H9 (cell line): ENCODE results near the gene VPS13C. TPM values are rescaled to one million over a fixed set of nuclear protein-coding genes. Genes with fewer than 3 reads are reported as not detected.

ENCODE experiments used
- DNase-seq: peaks from one replicate; pipeline ENCODE4 v3.0.0-alpha.2; 2017
- H2AFZ ChIP-seq: one replicate; pipeline ENCODE4 v1.6.1; 2013; ENCODE audit warnings: mild to moderate bottlenecking, low read length, control low read depth, moderate library complexity
- H2AK5ac ChIP-seq: 2 replicates; pipeline ENCODE4 v1.6.1; 2013; ENCODE audit warnings: low read length, control low read depth, mixed read lengths; ENCODE audit not compliant: insufficient read length
- H2BK120ac ChIP-seq: one replicate; pipeline ENCODE4 v1.6.1; 2013; ENCODE audit warnings: low read depth, mild to moderate bottlenecking, low read length, control low read depth, inconsistent platforms; ENCODE audit not compliant: poor library complexity, severe bottlenecking
- H2BK12ac ChIP-seq: 2 replicates; pipeline ENCODE4 v1.6.1; 2013; ENCODE audit warnings: low read length, control low read depth, mixed read lengths, low read depth; ENCODE audit not compliant: insufficient read length
- H2BK15ac ChIP-seq: 2 replicates; pipeline ENCODE4 v1.6.1; 2013; ENCODE audit warnings: low read depth, low read length, control low read depth
- H2BK20ac ChIP-seq: one replicate; pipeline ENCODE4 v1.6.1; 2013; ENCODE audit warnings: low read depth, mild to moderate bottlenecking, low read length, control low read depth, inconsistent platforms; ENCODE audit not compliant: poor library complexity, severe bottlenecking
- H2BK5ac ChIP-seq: 2 replicates; pipeline ENCODE4 v1.6.1; 2013; ENCODE audit warnings: low read length, control low read depth, mixed read lengths; ENCODE audit not compliant: insufficient read length
- H3K14ac ChIP-seq: 2 replicates; pipeline ENCODE4 v1.6.1; 2013; ENCODE audit warnings: low read length, control low read depth; ENCODE audit not compliant: insufficient read depth
- H3K18ac ChIP-seq: 2 replicates; pipeline ENCODE4 v1.6.1; 2013; ENCODE audit warnings: low read depth, mild to moderate bottlenecking, mixed read lengths, low read length, control low read depth; ENCODE audit not compliant: insufficient read length
- H3K23ac ChIP-seq: 2 replicates; pipeline ENCODE4 v1.6.1; 2013; ENCODE audit warnings: low read length, control low read depth, mixed read lengths, low read depth; ENCODE audit not compliant: insufficient read length
- H3K23me2 ChIP-seq: 2 replicates; pipeline ENCODE4 v1.6.1; 2013; ENCODE audit warnings: low read depth, mild to moderate bottlenecking, mixed read lengths, low read length, control low read depth; ENCODE audit not compliant: insufficient read length, poor library complexity, severe bottlenecking
- H3K27ac ChIP-seq: 2 replicates; pipeline ENCODE4 v1.5.1; 2013; ENCODE audit warnings: low read length, control low read depth, mixed read lengths, low read depth; ENCODE audit not compliant: insufficient read length
- H3K27me3 ChIP-seq: 2 replicates; pipeline ENCODE4 v1.6.1; 2013; ENCODE audit warnings: low read length, control low read depth, inconsistent platforms; ENCODE audit not compliant: insufficient read depth
- H3K4ac ChIP-seq: 2 replicates; pipeline ENCODE4 v1.6.1; 2013; ENCODE audit warnings: low read depth, mild to moderate bottlenecking, control low read depth, inconsistent platforms, low read length, moderate library complexity
- H3K4me1 ChIP-seq: 2 replicates; pipeline ENCODE4 v1.6.1; 2013; ENCODE audit warnings: low read length, control low read depth, inconsistent platforms; ENCODE audit not compliant: insufficient read depth
- H3K4me2 ChIP-seq: 2 replicates; pipeline ENCODE4 v1.6.1; 2013; ENCODE audit warnings: low read length, control low read depth, mixed read lengths; ENCODE audit not compliant: insufficient read length, insufficient read depth
- H3K56ac ChIP-seq: 2 replicates; pipeline ENCODE4 v1.6.1; 2013; ENCODE audit warnings: low read depth, mild to moderate bottlenecking, mixed read lengths, low read length, control low read depth; ENCODE audit not compliant: insufficient read length
- H3K79me1 ChIP-seq: 2 replicates; pipeline ENCODE4 v1.6.1; 2013; ENCODE audit warnings: low read depth, mild to moderate bottlenecking, moderate library complexity, low read length, control low read depth, inconsistent platforms; ENCODE audit not compliant: insufficient read depth, poor library complexity, severe bottlenecking
- H3K79me2 ChIP-seq: 2 replicates; pipeline ENCODE4 v1.6.1; 2013; ENCODE audit warnings: low read length, control low read depth, inconsistent platforms; ENCODE audit not compliant: insufficient read depth
- H3K9ac ChIP-seq: 2 replicates; pipeline ENCODE4 v1.6.1; 2013; ENCODE audit warnings: low read length, control low read depth, mixed read lengths; ENCODE audit not compliant: insufficient read length; ENCODE audit errors: extremely low read depth
- H3K9me3 ChIP-seq: one replicate; pipeline ENCODE4 v1.6.1; 2013; ENCODE audit warnings: low read depth, low read length, inconsistent platforms; ENCODE audit not compliant: control insufficient read depth
- H3T11ph ChIP-seq: one replicate; pipeline ENCODE4 v1.6.1; 2013; ENCODE audit warnings: mild to moderate bottlenecking, low read length, control low read depth, inconsistent platforms
- H4K20me1 ChIP-seq: one replicate; pipeline ENCODE4 v1.6.1; 2013; ENCODE audit not compliant: control insufficient read depth, insufficient read length, insufficient read depth
- H4K5ac ChIP-seq: 2 replicates; pipeline ENCODE4 v1.6.1; 2013; ENCODE audit warnings: low read depth, mild to moderate bottlenecking, mixed read lengths, low read length, control low read depth; ENCODE audit not compliant: insufficient read length
- H4K8ac ChIP-seq: replicated peaks from 2 replicates; pipeline ENCODE4 v1.6.1; 2013; ENCODE audit warnings: low read length, control low read depth, mixed read lengths, low read depth; ENCODE audit not compliant: insufficient read length
- H4K91ac ChIP-seq: 2 replicates; pipeline ENCODE4 v1.6.1; 2013; ENCODE audit warnings: low read depth, mild to moderate bottlenecking, moderate library complexity, mixed read lengths, low read length, control low read depth; ENCODE audit not compliant: insufficient read length
- H3K27ac Mint-ChIP-seq, 3 experiments: 2 replicates in 2 of 3; 3 replicates in 1 of 3; pipeline ENCODE4 v1.8.0; 2020 to 2021; ENCODE audit warnings: mixed read lengths in 3 of 3, mild to moderate bottlenecking in 1 of 3, moderate library complexity in 1 of 3
- H3K27me3 Mint-ChIP-seq: 2 replicates; pipeline ENCODE4 v1.8.0; 2021; ENCODE audit warnings: low read depth, mild to moderate bottlenecking, moderate library complexity, mixed read lengths
- H3K36me3 Mint-ChIP-seq, 3 experiments: 2 replicates in 2 of 3; 3 replicates in 1 of 3; pipeline ENCODE4 v1.8.0; 2020 to 2021; ENCODE audit warnings: low read depth in 3 of 3, mixed read lengths in 3 of 3; ENCODE audit not compliant: insufficient read depth in 1 of 3
- H3K4me1 Mint-ChIP-seq, 2 experiments: 2 replicates each; pipeline ENCODE4 v1.8.0; 2020; ENCODE audit warnings: mixed read lengths in 2 of 2
- H3K4me3 Mint-ChIP-seq, 2 experiments: 2 replicates in 1 of 2; 3 replicates in 1 of 2; pipeline ENCODE4 v1.8.0; 2020 to 2021; ENCODE audit warnings: mild to moderate bottlenecking in 2 of 2, mixed read lengths in 2 of 2, moderate library complexity in 1 of 2
- H3K9me3 Mint-ChIP-seq, 2 experiments: 2 replicates in 1 of 2; 3 replicates in 1 of 2; pipeline ENCODE4 v1.8.0; 2020; ENCODE audit warnings: mild to moderate bottlenecking in 2 of 2, mixed read lengths in 2 of 2, moderate library complexity in 1 of 2
- CTCF ChIP-seq: fragments of 200-600 bp; sonication (generic); conservative IDR thresholded peaks from 3 replicates; pipeline ENCODE4 v1.8.0; 2021; ENCODE audit warnings: antibody characterized with exemption, mild to moderate bottlenecking
- WGBS: extraction: QIAGEN DNeasy Blood & Tissue Kit; methylation state at CpG from one replicate; pipeline ENCODE4 v1.1.7; 2013; ENCODE audit warnings: missing lambda C conversion rate, low lambda C conversion rate, mixed read lengths; ENCODE audit not compliant: insufficient read length; ENCODE audit errors: extremely low coverage; 5-methylcytosine and 5-hydroxymethylcytosine counted together
- total RNA-seq: library from RNA; stranded (reverse); gene quantifications from 2 replicates; pipeline ENCODE4 v1.2.1, GENCODE V29; 2021

Gene VPS13C
- total RNA-seq, 1 experiment from 2014 or later = 14.2 TPM

GRCh38 chr15:61853195-61853594 is 207.1 kb downstream of the VPS13C start:
- Histone ChIP-seq H3K14ac (no peak overlapping the region), H4K5ac (no peak overlapping the region), H3K4me2 (no peak overlapping the region), H3T11ph (no peak overlapping the region), H3K9me3 (no peaks in the 10 kb centered on the region), H3K9ac (no peak overlapping the region), H2AK5ac (no peak overlapping the region), H2BK120ac (no peak overlapping the region), H3K56ac (no peak overlapping the region), H3K18ac (no peak overlapping the region), H3K4ac (no peak overlapping the region), H3K79me2 (no peaks in the 10 kb centered on the region), H3K23me2 (no peaks in the 10 kb centered on the region), H4K91ac (no peak overlapping the region), H2BK20ac (no peak overlapping the region), H4K8ac (no peak overlapping the region), H3K27ac (no peak overlapping the region), H3K4me1 (no peaks in the 10 kb centered on the region; the same call in 1 of the 2 replicates), H3K27me3 (no peaks in the 10 kb centered on the region), H2AFZ (no peak overlapping the region), H2BK12ac (no peak overlapping the region), H3K23ac (no peak overlapping the region), H2BK5ac (no peak overlapping the region), H3K79me1 (no peaks in the 10 kb centered on the region), H4K20me1 (no peaks in the 10 kb centered on the region), H2BK15ac (no peak overlapping the region)
- no peaks in the 10 kb centered on the region for H3K27me3 Mint-ChIP-seq
- no peak overlapping the region for H3K27ac Mint-ChIP-seq
- no peak for TF ChIP-seq CTCF
- H3K9me3 Mint-ChIP-seq = no peaks in the 10 kb centered on the region
- no CpG with 5 or more reads among the region's 1 CpG for WGBS
- peaks cover 0 to under 1% of the 10 kb centered on the region in 2 experiments; a peak in 3 of 4 replicates for H3K4me1 Mint-ChIP-seq
- H3K4me3 Mint-ChIP-seq = no peak overlapping the region
- DNase-seq = no peak
- H3K36me3 Mint-ChIP-seq = no peaks in the 10 kb centered on the region
